Measurements from ENCODE around the gene SEC22A.
A peak's percentile ranks its signal among the peaks of the same experiment; 100 is the strongest.

SEC22A gene, protein sequence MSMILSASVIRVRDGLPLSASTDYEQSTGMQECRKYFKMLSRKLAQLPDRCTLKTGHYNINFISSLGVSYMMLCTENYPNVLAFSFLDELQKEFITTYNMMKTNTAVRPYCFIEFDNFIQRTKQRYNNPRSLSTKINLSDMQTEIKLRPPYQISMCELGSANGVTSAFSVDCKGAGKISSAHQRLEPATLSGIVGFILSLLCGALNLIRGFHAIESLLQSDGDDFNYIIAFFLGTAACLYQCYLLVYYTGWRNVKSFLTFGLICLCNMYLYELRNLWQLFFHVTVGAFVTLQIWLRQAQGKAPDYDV

DNA sequence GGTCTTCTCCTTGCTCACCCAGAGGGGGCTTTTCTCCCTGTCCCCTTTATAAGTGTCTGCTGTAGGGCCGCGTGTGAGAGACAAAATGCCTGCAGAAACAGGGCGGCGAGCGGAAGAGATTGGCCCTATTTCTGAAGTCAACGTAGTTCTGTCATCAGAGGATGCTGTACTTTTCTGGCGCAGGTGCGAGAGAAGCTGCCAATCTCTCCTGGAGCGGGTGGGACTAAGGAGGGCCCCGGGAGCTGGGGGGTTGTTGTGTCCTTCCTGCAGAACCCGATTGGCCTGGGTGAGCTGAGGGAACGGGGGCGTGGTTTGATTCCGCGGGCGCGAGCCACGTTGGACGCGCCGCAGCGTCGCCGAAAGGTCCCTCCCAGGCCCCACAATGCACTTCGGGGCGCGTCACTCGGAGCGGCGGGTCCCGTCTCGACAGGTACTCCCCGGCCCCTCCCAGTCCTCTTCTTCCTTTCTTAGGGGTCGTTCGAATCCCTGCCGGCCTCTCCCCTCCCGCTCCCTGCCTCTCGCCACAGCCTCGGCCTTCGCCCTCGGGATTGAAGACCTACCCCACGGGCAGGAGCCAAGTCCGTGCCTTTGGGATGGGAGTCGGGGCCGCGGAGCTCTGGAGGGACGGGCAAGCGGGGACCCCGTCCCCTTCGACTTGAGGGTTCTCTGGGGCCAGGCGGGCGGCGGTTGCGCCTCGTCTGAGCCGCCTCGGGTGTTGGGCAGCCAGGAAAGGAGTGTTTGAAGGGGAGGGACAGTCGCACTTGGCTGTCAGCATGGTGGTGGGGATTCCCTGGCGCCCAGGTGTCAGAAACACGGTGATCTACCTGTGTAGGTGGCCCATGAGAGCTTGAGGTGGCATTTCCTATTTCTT is at the start of gene SEC22A:
Gene SEC22A (plus strand): TSS at position 387 of the 871 bp plus-strand sequence. CDS start 7,275 bp downstream, outside the sequence.
- DNase-seq: peak; percentile 100

DNA sequence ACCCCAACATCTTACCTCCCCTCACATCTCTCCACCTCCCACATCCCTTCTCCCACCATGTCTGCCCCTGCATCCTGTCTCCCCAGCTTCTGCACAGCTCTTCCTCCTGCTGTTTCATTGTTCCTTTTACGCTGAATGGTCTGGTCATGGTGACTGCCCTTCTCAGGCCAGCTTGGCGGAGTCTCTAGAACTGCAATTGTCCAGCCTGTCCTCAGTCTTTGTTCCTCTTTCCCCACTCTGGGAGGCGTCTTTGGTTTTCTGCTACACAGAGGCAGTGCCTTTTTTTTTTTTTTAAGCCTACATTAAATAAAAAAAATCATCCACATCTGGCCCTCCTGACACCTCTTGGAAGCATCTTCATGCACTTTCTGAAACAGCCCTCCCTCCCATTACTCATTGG is 49.1 kb upstream of the SEC22A start:
- DNase-seq: no peak

DNA sequence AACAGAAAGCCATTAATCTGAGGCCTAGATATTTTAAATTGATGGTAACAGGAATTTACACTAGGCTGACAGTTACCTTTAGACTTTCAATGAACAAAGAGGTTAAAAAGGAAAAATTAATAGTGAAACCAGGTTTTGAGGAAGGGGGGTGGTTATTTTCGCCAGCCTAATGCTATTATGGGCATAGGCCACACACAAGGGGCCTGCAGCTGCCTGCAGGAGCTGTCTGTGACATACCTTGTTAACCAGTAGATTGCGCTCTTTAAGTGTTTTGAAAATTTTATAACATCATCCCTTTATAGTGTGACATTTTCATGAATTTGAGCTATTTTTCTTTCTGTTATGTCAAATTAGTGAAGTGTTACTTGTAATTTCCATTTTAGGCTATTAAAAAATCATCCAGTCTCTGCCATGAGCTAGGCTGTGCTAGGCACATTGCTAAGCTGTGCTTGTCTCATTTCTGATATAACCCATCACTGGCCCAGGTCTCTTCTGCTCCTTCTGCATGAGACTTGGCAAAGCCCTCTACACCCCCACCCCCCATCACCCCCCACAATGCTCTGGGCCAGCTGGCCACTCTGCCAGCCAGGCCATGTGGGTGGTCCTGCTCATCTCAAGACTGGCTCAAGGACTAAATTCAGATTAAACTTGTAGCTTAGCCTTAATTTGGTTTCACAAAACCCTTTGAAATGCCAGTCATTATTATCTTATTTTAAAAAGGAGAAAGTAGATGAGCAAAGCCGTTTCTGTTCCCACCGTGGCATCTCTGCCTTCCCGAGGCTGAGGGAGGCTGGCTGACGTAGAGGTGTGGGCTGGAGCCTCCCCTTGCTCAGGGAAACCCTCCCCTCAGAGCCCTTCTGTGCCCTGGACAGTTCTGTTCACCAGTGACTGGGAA is 48.4 kb upstream of the SEC22A start:
- no peak for DNase-seq

DNA sequence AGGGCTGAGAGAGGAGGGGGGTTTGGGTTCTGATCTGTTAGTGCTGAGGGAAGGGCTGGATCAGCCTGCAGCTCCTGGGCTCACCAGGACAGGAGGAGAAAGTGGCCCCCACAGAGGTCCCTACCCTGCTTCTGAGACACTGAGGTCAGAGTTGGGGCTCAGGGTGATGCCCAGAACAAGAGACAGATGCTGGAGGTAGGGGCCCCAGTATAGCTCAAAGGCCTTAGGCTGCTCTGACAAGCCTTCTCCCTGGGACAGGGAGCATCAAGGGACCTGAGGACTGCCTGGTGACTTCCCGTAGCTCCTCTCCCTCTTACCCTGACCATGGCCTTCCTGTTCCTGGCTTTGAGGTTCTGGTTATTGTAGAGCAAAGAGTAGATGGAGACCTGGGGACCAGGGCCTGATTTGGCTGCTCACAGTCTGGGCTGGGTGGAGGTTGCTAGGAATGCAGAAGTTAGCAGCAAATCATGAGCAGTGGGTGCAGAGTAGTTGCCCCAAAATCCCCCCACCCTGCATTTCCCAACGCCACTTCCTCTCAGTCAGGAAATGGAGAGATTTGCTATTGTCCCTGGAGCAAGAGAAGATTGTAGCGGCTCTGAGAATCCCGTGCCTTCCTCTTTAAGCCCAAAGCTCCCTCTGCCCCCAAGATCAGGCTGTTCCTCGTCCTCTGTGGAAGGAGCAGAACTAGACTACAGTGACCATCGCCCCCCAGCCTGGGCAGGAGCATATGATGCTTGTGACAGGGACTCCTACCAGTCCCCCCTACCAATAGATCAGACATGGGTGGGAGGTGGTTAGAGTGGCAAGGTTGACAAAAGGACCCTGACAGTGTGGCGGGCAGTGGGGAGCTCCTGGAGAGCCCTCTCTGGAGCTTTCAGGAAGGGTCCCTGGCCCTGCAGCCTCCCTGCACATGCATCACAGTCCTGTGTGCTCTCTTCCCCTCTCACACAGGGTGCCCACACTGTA is 47.4 kb upstream of the SEC22A start:
- DNase-seq: no peak

DNA sequence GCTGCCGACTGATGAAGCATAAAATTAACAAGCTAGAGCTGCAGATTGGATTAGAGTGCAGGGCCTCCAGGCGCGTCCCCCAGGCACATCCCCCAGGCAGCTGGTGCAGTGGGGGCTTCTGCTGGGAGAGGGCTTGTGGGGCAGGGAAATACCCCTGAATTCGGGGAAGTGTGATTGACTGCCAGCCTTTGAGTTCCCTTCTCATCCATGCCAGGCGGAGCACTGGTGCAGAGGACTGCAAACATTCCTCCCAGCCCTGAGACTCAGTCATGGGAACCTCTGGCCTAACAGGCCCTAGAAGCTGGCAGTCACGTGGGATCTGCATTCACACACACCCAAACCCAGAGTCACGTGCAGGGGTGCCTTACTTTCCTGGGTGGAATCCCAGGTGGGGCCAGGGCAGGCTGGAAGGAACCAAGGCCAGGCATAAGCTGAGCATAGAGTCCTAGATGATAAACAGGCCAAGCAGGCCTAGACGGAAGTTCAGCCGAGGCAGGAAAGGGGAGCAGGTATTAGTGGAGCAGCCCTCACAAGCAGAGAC is 46.2 kb upstream of the SEC22A start:
- no peak for DNase-seq

DNA sequence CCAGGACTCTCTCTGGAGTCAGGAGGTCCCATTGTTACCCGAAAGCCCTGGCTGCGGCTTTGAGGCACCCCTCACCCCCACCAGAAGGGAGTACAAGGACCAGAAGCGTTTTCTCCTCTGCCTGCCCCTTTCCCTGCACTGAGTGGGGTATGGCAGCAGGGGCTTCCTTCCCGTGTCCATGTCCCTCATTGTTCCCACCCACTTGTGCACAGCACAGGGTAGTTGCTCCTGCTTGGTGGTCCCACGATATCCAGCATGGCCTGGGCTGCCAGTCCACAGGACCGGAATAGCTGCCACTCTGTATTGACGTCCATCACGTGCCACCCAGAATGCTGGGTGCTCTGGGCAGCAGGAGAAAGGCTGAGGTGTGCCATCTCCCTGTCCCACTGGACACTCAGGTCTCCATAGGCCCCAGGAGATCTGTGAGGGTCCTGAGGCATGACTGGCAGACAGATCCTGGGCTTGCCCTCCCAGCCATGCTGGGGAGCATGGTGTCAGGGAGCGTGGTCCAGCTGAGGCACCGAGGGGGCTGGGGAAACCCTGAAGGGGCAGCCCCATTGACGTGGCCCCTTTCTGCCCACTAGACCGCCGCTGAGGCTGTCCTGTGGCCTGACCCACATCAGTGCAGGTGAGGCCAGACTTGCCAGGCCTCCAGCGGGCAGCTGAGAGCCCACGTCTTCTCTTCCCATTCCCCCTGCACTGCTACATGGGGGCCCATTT is 45.3 kb upstream of the SEC22A start:
- no peak for DNase-seq

DNA sequence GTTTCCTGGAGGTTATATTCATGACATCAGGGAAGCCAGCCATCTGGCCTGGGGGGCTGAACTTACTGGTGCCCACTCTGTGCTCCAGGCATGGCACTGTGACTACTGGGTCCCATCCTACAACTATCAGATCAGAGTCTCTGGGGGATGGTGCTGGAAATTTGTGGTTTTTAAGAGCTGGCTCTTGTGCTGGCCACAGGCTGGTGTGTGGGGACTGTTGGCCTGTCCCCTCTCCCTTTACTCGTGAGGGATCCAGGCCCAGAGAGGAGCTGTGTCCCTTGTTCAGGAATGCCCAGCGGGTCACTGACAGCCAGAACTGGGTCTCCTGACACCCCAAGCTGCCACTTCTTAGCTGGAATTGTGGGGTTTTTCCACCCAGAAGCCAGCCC is 44.5 kb upstream of the SEC22A start:
- DNase-seq: no peak

DNA sequence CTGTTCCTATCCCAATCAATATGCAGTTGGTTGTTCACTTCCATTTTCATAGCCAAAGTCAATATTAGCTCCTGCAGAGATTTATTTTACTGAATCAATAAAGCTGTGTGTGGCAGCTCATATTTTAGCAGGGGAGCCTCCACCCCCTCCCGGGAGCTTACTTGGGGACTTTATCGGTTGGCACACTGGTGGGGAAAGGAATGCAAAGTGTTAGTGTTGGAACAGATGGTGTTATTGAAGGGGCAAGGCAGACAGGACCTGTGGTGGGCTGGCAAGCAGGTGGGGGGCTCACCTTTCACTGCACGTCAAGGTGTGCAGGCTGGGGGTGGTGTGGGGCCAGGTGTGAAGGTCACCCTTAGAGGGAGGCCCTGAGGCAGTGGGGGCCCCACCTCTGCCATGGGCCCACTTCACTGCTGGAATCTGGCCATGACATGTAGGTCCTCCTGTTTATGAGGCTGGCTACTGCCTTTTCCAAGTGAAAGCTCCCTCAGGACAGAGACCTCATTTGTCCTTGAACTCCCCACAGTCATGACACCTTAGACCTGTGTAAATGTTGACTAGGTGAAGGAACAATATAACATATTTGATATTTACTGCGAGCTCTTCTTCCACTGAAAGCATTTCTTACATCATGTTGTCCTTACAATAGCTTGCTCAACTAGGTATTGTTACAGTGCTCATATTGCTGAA is 44.0 kb upstream of the SEC22A start:
- peak; percentile 52 for DNase-seq

DNA sequence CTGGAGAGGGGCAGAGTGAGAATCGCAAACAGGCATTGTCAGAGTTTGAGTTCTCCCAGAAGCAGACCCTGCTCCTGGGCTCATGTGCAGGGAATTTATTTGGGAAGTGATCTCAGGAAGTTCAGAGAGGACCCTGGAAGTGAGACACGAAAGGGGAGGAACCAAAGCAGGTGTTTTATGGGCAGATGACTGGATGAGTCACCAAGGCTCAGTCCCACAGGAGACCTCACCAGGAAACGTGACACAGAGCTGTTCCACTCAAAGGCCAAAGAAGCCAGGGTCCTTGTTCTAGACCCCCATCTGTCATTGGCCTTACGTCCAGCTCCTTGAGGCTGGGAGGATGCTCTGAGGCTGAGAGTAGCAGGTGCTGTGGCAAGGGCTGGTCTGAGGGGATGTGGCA is 43.4 kb upstream of the SEC22A start:
- DNase-seq: no peak

DNA sequence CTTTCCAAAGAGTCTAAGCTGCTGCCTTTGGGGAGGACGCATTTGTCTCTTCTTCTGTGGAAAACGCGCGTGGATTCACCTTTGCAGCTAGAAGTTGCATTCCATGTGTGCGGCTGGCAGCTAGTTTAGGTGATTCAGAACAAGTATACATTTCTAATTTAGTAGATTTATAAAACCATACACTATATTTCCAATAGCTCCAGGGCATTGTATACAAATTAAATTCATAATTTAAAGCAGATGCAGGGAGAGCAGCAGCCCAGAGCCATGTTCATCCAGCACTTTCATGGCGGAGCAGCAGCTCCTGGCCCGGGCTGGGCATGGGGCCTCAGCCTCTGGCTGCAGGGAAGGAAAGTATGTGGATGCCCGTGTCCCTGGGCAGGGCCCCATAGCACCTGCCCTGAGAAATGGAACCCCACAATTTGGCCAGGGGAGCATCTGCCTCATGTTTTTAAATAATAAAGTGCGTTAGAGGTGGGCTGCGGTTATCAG is 42.8 kb upstream of the SEC22A start:
- DNase-seq: no peak

DNA sequence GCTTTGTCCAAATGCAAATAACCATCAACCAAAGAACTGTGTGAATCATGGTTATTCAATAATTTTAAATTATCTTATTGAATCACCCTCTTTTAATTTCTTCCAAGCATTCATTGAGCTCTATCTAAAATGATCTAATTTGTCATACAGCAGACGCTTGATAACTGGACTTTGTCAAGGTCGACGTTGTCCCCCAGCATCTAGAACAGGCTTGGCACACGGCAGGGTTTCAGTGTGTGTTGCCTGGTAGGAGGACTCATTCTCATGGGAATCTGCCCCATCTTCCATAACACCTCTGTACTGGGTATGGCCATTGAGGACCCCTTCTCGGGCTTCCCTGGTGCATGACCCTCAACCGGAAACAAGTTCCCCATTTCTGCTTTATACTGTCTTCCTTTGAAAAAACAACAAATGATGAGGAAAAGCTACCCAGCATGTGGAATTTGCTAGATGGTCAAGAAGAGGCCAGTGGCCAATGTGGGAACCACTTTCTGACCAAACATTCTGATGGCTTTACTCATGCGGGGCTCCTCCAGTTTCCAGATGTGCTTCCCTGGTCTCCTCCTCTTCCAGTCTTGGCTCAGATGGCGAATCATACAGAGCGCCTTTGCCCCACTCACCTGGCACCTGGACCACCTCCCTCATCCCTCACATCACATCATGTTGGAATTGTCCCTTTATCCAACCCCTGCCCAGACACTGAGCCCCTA is 41.7 kb upstream of the SEC22A start:
- no peak for DNase-seq

DNA sequence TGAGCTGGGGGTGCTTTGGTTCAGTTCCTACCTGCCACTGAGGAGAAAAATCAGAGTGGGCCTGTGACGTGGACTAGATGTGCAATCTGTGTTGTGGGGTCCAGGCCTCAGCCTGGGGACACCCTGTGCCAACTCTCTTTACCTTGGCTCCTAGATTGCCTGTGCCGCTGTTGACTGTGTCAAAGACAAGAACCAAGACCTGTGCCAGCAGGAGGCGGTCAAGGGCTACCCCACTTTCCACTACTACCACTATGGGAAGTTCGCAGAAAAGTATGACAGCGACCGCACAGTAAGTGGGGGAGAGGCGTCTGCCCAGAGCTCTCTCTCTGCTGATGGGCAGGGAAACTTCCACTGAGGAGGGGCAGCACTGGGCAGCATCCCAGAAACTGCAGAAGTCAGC is 40.6 kb upstream of the SEC22A start:
- DNase-seq: no peak

DNA sequence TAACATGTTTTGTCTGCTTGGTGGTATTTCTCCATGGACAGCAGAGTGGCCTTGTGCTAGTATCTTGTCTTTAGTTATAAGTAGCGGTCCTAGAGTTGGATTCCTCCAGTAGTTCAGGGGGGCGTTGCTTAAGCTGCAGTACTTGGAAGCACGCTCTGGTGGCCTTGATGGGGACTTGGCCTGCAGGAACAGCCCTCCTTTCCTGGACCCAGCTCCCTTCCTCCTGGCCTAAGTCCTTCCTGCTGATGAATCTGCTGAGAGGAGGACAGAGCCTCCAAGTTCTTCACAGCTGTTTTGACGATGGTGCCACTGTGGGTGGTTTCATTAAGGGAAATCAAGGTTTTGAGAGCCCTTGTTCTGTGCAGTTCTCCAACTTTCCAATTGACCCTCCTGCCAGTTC is 38.6 kb upstream of the SEC22A start:
- no peak for DNase-seq

DNA sequence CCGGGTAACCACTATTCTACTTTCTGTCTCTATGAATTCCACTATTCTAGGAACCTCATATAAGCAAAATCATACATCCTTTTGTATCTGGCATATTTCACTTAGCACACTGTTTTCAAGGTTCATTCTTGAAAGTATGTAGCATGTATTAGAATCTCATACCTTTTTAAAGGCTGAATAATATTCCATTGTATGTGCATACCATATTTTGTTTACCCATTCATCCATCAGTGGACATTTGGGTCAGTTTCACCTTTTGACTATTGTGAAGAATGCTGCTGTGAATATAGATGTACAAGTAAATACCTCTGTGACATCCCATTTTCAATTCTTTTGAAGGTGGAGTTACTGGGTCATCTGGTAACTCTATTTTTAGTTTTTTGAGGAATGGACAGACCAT is 36.6 kb upstream of the SEC22A start:
- no peak for DNase-seq

DNA sequence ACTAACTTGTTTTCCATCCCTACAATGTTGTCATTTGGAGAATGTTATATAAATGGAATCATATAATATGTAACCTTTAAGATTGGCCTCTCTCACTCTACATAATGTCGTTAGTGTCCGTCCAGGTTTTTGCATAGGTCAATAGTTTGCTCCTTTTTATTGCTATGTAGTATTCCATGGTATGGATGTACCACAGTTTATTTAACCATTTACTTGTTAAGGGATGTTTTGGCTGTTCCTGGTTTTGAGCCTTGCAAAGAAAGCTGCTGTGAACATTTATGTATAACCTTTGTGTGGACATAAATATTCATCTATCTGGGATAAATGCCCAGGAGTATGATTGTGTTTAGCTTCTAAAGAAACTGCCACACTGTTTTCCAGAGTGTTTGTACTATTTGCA is 34.1 kb upstream of the SEC22A start:
- no peak for DNase-seq

DNA sequence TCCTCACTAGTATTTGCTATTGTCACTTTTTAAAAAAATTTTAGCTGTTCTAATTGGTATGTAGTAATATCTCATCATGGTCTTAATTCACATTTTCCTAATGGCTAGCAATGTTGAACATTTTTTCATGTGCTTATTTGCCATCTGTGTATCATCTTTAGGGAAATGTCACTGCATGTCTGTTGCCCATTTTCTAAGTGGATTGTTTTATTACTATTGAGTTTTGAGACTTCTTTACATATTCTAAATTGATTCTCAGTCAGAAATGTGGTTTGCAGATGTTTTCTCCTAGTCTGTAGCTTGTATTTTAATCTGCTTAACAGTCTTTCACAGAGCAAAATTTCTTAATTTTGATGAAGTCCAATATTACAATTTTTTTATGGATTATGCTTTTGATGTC is 33.6 kb upstream of the SEC22A start:
- DNase-seq: no peak

DNA sequence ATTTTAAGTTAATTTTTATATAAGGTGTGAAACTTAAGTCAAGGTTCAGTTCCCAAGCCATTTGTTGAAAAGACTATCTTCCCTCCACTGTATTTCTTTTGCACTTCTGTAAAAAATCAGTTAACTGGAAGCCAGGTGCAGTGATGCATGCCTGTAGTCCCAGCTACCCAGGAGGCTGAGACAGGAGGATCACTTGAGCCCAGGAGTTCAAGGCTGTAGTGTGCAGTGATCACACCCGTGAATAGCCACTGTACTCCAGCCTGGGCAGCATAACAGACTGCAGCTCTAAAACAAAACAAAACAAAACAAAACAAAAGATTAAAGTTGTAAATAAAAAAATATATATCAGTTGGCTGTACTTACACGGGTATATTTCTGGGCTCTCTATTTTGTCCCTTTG is 33.1 kb upstream of the SEC22A start:
- no peak for DNase-seq

DNA sequence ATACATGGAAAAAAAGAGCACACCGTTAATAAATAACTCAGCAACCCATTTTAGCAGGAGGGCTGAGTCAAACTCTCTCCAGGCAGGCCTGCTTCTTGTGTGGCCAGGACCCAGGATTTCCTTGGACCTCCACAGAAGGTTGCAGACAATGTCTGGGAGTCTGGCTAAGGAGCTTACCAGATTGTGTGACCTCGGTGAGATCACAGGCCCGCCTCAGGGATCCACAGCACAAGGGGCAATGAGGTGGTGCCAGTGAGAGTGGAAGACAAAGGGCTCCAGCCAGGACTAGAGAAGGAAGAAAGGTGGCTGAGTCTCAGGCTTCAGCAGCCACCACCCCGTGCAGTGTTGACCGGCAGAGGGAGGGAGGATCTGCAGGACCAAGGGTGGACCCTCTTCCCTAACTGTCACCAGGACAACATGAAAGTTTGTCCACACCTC is 32.2 kb upstream of the SEC22A start:
- DNase-seq: no peak

DNA sequence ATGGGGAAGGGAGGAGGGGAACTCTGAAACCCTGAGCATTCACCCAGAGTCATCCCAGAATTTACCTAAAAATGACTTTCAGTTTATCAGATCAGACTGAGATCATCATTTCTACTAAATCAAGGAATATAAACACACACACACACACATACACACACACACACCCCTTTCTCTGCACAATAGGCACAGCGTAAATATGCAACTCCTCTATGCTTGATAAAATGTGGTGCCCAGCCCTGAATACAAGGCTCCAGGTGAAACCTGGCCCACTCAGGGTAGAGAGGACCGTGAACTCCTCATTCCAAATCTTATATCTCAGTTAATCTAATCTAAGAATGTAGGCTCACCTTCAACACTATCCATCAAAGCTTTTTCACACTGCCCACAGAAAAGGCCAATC is 31.8 kb upstream of the SEC22A start:
- no peak for DNase-seq

DNA sequence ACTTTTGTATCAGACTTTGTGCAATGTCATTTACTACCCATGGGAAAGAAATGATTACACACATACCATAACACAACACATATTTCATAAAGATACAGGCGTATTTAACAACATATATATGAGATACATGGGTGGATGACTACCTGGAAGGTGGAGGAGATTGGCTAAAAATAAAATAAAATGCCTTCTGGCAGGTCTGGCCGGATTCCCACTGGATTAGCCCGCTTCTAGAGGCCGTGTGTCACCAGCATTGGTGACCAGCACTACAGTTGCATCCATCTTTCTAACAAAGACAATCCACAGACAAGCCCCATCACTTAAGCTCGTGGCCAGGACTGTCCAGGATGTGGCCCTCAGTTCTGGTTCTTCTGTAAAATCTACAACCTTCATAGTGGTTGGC is 21.0 kb upstream of the SEC22A start:
- DNase-seq: no peak
